Measurements from ENCODE around the gene IQGAP2.

DNA sequence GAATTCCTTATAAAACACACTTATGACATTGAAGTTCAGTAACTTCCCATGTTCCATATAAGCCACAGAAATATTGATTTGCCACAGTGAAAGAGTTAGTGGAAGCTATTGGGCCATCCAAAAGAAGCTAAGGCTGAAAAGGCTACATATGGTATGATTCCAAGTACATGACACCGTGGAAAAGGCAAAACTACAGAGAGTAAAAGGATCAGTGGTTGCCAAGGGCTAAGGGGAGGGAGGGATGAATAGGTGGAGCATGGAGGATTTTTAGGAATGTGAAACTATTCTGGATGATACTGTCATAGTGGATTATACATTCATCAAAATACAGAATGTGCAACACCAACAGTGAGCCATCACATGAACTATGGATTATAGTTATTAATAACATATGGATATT is 110.4 kb downstream of the IQGAP2 start:
- TF ChIP-seq, protein P1, sequence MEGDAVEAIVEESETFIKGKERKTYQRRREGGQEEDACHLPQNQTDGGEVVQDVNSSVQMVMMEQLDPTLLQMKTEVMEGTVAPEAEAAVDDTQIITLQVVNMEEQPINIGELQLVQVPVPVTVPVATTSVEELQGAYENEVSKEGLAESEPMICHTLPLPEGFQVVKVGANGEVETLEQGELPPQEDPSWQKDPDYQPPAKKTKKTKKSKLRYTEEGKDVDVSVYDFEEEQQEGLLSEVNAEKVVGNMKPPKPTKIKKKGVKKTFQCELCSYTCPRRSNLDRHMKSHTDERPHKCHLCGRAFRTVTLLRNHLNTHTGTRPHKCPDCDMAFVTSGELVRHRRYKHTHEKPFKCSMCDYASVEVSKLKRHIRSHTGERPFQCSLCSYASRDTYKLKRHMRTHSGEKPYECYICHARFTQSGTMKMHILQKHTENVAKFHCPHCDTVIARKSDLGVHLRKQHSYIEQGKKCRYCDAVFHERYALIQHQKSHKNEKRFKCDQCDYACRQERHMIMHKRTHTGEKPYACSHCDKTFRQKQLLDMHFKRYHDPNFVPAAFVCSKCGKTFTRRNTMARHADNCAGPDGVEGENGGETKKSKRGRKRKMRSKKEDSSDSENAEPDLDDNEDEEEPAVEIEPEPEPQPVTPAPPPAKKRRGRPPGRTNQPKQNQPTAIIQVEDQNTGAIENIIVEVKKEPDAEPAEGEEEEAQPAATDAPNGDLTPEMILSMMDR (IDR thresholded peaks at IDR 0.05; ENCODE audit: insufficient read depth, low read length, poor library complexity, severe bottlenecking) = no peak
- TF ChIP-seq EZH2phosphoT487 (conservative IDR thresholded peaks at IDR 0.05; ENCODE audit: low read length) = no peak

Measured in SU-DHL-6 (cell line).